Cardiac septum (tissue), 1 donor: ENCODE data around the gene WNT9A. TPM values are rescaled to one million over a fixed set of nuclear protein-coding genes. Genes with fewer than 3 reads are reported as not detected.
"Not testable (repeated sequence)": the region's sequence is repeated elsewhere in the genome, so short reads cannot be mapped to it uniquely, and the experiment has no call there.

ENCODE experiments used
- DNase-seq: peaks from one replicate; pipeline ENCODE4 v3.0.0-alpha.2; 2020; ENCODE audit warnings: low spot score
- intact Hi-C: fragments of 100-400 bp; cut with DNase I; formaldehyde crosslinking; loops from one replicate; pipeline ENCODE4 v1.14.0; 2022
- total RNA-seq: library from RNA; stranded (reverse); fragmentation: NEBNext Ultra II Directional; extraction: Animal tissue kit (Norgen Biotek cat#: 25700); gene quantifications from one replicate; pipeline ENCODE4 v1.2.1, GENCODE V29; 2021
- donor health status: DM: no; HTN: no; CAD: no.

Gene WNT9A
- total RNA-seq, 1 donor from 2014 or later: 6.5 TPM

GRCh38 chr1:227916655-227917054 lies 31.1 kb downstream of the WNT9A start:
- intact Hi-C loops: no loop called here
- no peak for DNase-seq

- intact Hi-C loops: no loop called here
- no peak for DNase-seq
These were observed 31.9 kb downstream of the WNT9A start for GRCh38 chr1:227915564-227916553.

- intact Hi-C loops: no loop called here
- no peak for DNase-seq
These were observed 32.8 kb downstream of the WNT9A start for GRCh38 chr1:227914801-227915563.

GRCh38 chr1:227913764-227914721 lies 33.7 kb downstream of the WNT9A start:
- intact Hi-C loops: no loop called here
- DNase-seq: no peak

- DNase-seq: no peak
- intact Hi-C loops: no loop called here
These were observed 34.4 kb downstream of the WNT9A start for GRCh38 chr1:227913396-227913763.

GRCh38 chr1:227912866-227913265 lies 34.9 kb downstream of the WNT9A start:
- intact Hi-C loops: no loop called here
- no peak for DNase-seq

- intact Hi-C loops: no loop called here
- DNase-seq: no peak
These were observed 36.4 kb downstream of the WNT9A start for GRCh38 chr1:227911376-227911775.

- DNase-seq: no peak
- intact Hi-C loops: no loop called here
These were observed 37.1 kb downstream of the WNT9A start for GRCh38 chr1:227910511-227911153.

- intact Hi-C loops, DNase-seq: not testable (repeated sequence)
These were observed 37.8 kb downstream of the WNT9A start for GRCh38 chr1:227909923-227910328.

- DNase-seq: no peak
- intact Hi-C loops: no loop called here
These were observed 38.5 kb downstream of the WNT9A start for GRCh38 chr1:227909188-227909587.

GRCh38 chr1:227908359-227908758 lies 39.4 kb downstream of the WNT9A start:
- DNase-seq: no peak

GRCh38 chr1:227907439-227908015 lies 40.2 kb downstream of the WNT9A start:
- intact Hi-C loops: no loop called here
- no peak for DNase-seq

More at GRCh38 chr1:227908359-227908758, 39.4 kb downstream of the WNT9A start:
- intact Hi-C loops: no loop called here

- intact Hi-C loops: no loop called here
- no peak for DNase-seq
These were observed 41.1 kb downstream of the WNT9A start for GRCh38 chr1:227906550-227907071.

GRCh38 chr1:227905573-227906487 lies 41.9 kb downstream of the WNT9A start:
- intact Hi-C loops: no loop called here
- no peak for DNase-seq

- intact Hi-C loops: no loop called here
- no peak for DNase-seq
These were observed 43.0 kb downstream of the WNT9A start for GRCh38 chr1:227904541-227905335.

GRCh38 chr1:227903614-227904501 lies 43.9 kb downstream of the WNT9A start:
- DNase-seq: no peak
- intact Hi-C loops: no loop called here
